ENCODE measurements around the gene TBC1D1. TPM values are rescaled to one million over a fixed set of nuclear protein-coding genes. Genes with fewer than 3 reads are reported as not detected.

The TBC1D1 gene
- total RNA-seq, 4 donors from 2014 or later = 111 to 176 (median 142) TPM

- DNase-seq = no peak
- no peak for TF ChIP-seq CTCF (IDR thresholded peaks at IDR 0.05 in 4 of 5, conservative IDR thresholded peaks at IDR 0.05 in 1 of 5)
- TF ChIP-seq POLR2A (IDR thresholded peaks at IDR 0.05) = no peak
- no peaks in the 10 kb centered on the region for H3K9me3 ChIP-seq
- in situ Hi-C loops (cut with MboI; ENCODE audit: low sequenced_read_pairs in 4 of 4) = no loop called here
- H3K4me1 ChIP-seq = peaks cover 0 to 15% of the 10 kb centered on the region in 2 donors
- H3K27ac ChIP-seq = peak overlapping the region in 2 of 4 donors; percentile 22 to 64
- H3K4me3 ChIP-seq = no peak overlapping the region
- intact Hi-C loops (cut with DNase I; ENCODE audit: low total_unique reads) = loop anchor here (5.0 kb wide), 1 partner anchor 46 kb away; the partner anchor contains the start of gene PGM2
- peak; percentile 77 to 90 for ATAC-seq
- no peaks in the 10 kb centered on the region for H3K36me3 ChIP-seq
- no peaks in the 10 kb centered on the region for H3K27me3 ChIP-seq
Measured at GRCh38 chr4:37873386-37873785, 17.5 kb upstream of the TBC1D1 start.

- intact Hi-C loops (cut with DNase I; ENCODE audit: low total_unique reads) = no loop called here
- Histone ChIP-seq H3K36me3 (no peaks in the 10 kb centered on the region), H3K4me1 (peaks cover 0 to 15% of the 10 kb centered on the region in 2 donors), H3K4me3 (no peak overlapping the region), H3K9me3 (no peaks in the 10 kb centered on the region), H3K27ac (peak overlapping the region in 2 of 4 donors; percentile 51 to 79), H3K27me3 (no peaks in the 10 kb centered on the region)
- DNase-seq = no peak
- no peak for ATAC-seq
- no peak for TF ChIP-seq POLR2A (IDR thresholded peaks at IDR 0.05)
- TF ChIP-seq CTCF (IDR thresholded peaks at IDR 0.05 in 4 of 5, conservative IDR thresholded peaks at IDR 0.05 in 1 of 5) = no peak
- in situ Hi-C loops (cut with MboI; ENCODE audit: low sequenced_read_pairs in 4 of 4) = no loop called here
Measured at GRCh38 chr4:37876156-37876555, 14.7 kb upstream of the TBC1D1 start.

- ATAC-seq = no peak
- no peak for DNase-seq
- intact Hi-C loops (cut with DNase I; ENCODE audit: low total_unique reads) (no loop called here), in situ Hi-C loops (cut with MboI; ENCODE audit: low sequenced_read_pairs in 4 of 4) (no loop called here)
- H3K36me3 ChIP-seq = no peaks in the 10 kb centered on the region
- no peak overlapping the region for H3K27ac ChIP-seq
- no peaks in the 10 kb centered on the region for H3K9me3 ChIP-seq
- H3K4me1 ChIP-seq = peaks cover 0 to 9% of the 10 kb centered on the region in 2 donors
- no peaks in the 10 kb centered on the region for H3K27me3 ChIP-seq
- TF ChIP-seq CTCF (IDR thresholded peaks at IDR 0.05 in 4 of 5, conservative IDR thresholded peaks at IDR 0.05 in 1 of 5) (no peak), POLR2A (IDR thresholded peaks at IDR 0.05) (no peak)
- H3K4me3 ChIP-seq = no peak overlapping the region
Measured at GRCh38 chr4:37879365-37879764, 11.5 kb upstream of the TBC1D1 start.

GRCh38 chr4:37881811-37882210, 9.1 kb upstream of the TBC1D1 start:
- no peak for DNase-seq
- H3K27me3 ChIP-seq = no peaks in the 10 kb centered on the region
- H3K27ac ChIP-seq = no peak overlapping the region
- in situ Hi-C loops (cut with MboI; ENCODE audit: low sequenced_read_pairs in 4 of 4) = loop anchor here in 2 of 4 donors (10.0 kb wide), 3 partner anchors 77 to 277 kb away; no protein-coding TSS in a partner anchor
- no peaks in the 10 kb centered on the region for H3K9me3 ChIP-seq
- ATAC-seq = no peak
- TF ChIP-seq POLR2A (IDR thresholded peaks at IDR 0.05) = no peak
- TF ChIP-seq CTCF (IDR thresholded peaks at IDR 0.05 in 4 of 5, conservative IDR thresholded peaks at IDR 0.05 in 1 of 5) = no peak
- intact Hi-C loops (cut with DNase I; ENCODE audit: low total_unique reads) = no loop called here
- no peak overlapping the region for H3K4me3 ChIP-seq
- H3K4me1 ChIP-seq = peaks cover 0 to 4% of the 10 kb centered on the region in 2 donors
- no peaks in the 10 kb centered on the region for H3K36me3 ChIP-seq
